PC-3 (cell line): ENCODE results near the gene FAM20B. TPM values are rescaled to one million over a fixed set of nuclear protein-coding genes. Genes with fewer than 3 reads are reported as not detected.
"Not testable (repeated sequence)": the region's sequence is repeated elsewhere in the genome, so short reads cannot be mapped to it uniquely, and the experiment has no call there.

Experiments
- ATAC-seq: fragments of 200-7000 bp; cut with Tn5 transposase; 2 replicates; pipeline ENCODE4 v1.9.1; 2020; ENCODE audit warnings: mild to moderate bottlenecking, moderate library complexity
- BruUV-seq: library from RNA; stranded (reverse); fragments of 400-500 nt; replicated peaks from 2 replicates; lab custom pipeline; 2021; lab: Mats Ljungman, UMichigan
- CTCF ChIA-PET: fragments of 300-600 bp; sonication (Branson Sonifier 250); formaldehyde crosslinking; loops from one replicate; lab custom pipeline; 2022; ENCODE audit warnings: antibody characterized with exemption; lab: Charles Lee
- POLR2A ChIA-PET: fragments of 300-600 bp; sonication (Branson Sonifier 250); formaldehyde crosslinking; loops from one replicate; lab custom pipeline; 2022; ENCODE audit warnings: antibody characterized with exemption; ENCODE audit not compliant: unreplicated experiment; lab: Charles Lee
- DNase-seq: peaks from one replicate; pipeline ENCODE4 v3.0.0-alpha.2; 2015
- H2AFZ ChIP-seq: fragments of 300-600 bp; sonication (generic); 2 replicates; pipeline ENCODE4 v1.6.0; 2016; ENCODE audit warnings: antibody characterized with exemption, low read length
- H3F3A ChIP-seq: fragments of 300-600 bp; sonication (generic); one replicate; pipeline ENCODE4 v1.6.0; 2017; ENCODE audit warnings: antibody characterized with exemption, low read length, control low read depth, mild to moderate bottlenecking; ENCODE audit not compliant: unreplicated experiment
- H3K27ac ChIP-seq: fragments of 300-600 bp; sonication (generic); 2 replicates; pipeline ENCODE4 v1.5.1; 2016; ENCODE audit warnings: mild to moderate bottlenecking, low read length
- H3K27me3 ChIP-seq: fragments of 300-600 bp; sonication (generic); 2 replicates; pipeline ENCODE4 v1.6.1; 2016; ENCODE audit warnings: low read length, mixed read lengths
- H3K36me3 ChIP-seq: fragments of 300-600 bp; sonication (generic); 2 replicates; pipeline ENCODE4 v1.6.1; 2016; ENCODE audit warnings: low read depth, mixed run types, low read length, mixed read lengths
- H3K4me1 ChIP-seq: fragments of 300-600 bp; sonication (generic); 2 replicates; pipeline ENCODE4 v1.5.1; 2016; ENCODE audit warnings: low read length; ENCODE audit not compliant: insufficient read depth
- H3K4me2 ChIP-seq: fragments of 300-600 bp; sonication (generic); 2 replicates; pipeline ENCODE4 v1.6.0; 2016; ENCODE audit warnings: low read length
- H3K4me3 ChIP-seq: fragments of 300-600 bp; sonication (generic); 2 replicates; pipeline ENCODE4 v1.5.1; 2016; ENCODE audit warnings: mild to moderate bottlenecking, low read length, mixed read lengths
- H3K79me2 ChIP-seq: fragments of 300-600 bp; sonication (generic); 2 replicates; pipeline ENCODE4 v1.6.1; 2017; ENCODE audit warnings: low read length, mixed read lengths
- H3K9ac ChIP-seq: fragments of 300-600 bp; sonication (generic); 2 replicates; pipeline ENCODE4 v1.6.0; 2016; ENCODE audit warnings: mild to moderate bottlenecking, low read length
- H3K9me2 ChIP-seq: fragments of 300-600 bp; sonication (generic); replicated peaks from 2 replicates; pipeline ENCODE4 v1.6.1; 2016; ENCODE audit warnings: mixed run types, low read length, mixed read lengths
- H3K9me3 ChIP-seq: fragments of 300-600 bp; sonication (generic); 2 replicates; pipeline ENCODE4 v1.6.1; 2016; ENCODE audit warnings: low read length, mixed read lengths
- H4K20me1 ChIP-seq: fragments of 300-600 bp; sonication (generic); 2 replicates; pipeline ENCODE4 v1.6.1; 2016; ENCODE audit warnings: low read length, mixed read lengths
- EZH2 ChIP-seq: fragments of 300-600 bp; sonication (generic); IDR thresholded peaks from one replicate; pipeline ENCODE4 v1.6.1; 2017; ENCODE audit warnings: antibody characterized with exemption, mild to moderate bottlenecking, low read length; ENCODE audit not compliant: unreplicated experiment
- EZH2phosphoT487 ChIP-seq: fragments of 300-600 bp; sonication (generic); IDR thresholded peaks from 2 replicates; pipeline ENCODE4 v1.6.1; 2018; ENCODE audit warnings: mild to moderate bottlenecking, antibody characterized with exemption, low read length, borderline replicate concordance
- intact Hi-C: fragments of 100-400 bp; cut with micrococcal nuclease; formaldehyde crosslinking; loops from 2 replicates; pipeline ENCODE4 v1.9.0; 2023
- total RNA-seq: library from RNA; depleted of rRNA; stranded (reverse); fragments of >200 nt; gene quantifications from 2 replicates; pipeline ENCODE4 v1.2.3, GENCODE V29; 2014
- TF ChIP-seq, protein P1 (sequence below): fragments of 300-600 bp; sonication (generic); conservative IDR thresholded peaks from 2 replicates; pipeline ENCODE4 v1.5.1; 2017; ENCODE audit warnings: antibody characterized with exemption, low read depth, mild to moderate bottlenecking, low read length

The FAM20B gene
- total RNA-seq, 1 experiment from 2014 or later: 21.1 TPM

GRCh38 chr1:178986204-178986603, 39.5 kb upstream of the FAM20B start:
- Histone ChIP-seq H3K9me3 (no peaks in the 10 kb centered on the region), H3K4me1 (no peaks in the 10 kb centered on the region), H3K27ac (no peak overlapping the region), H3K9me2 (no peaks in the 10 kb centered on the region), H3F3A (no peaks in the 10 kb centered on the region), H3K36me3 (no peaks in the 10 kb centered on the region), H3K4me2 (no peak overlapping the region), H3K27me3 (no peaks in the 10 kb centered on the region), H2AFZ (no peak overlapping the region), H3K79me2 (no peaks in the 10 kb centered on the region), H3K4me3 (no peak overlapping the region), H3K9ac (no peak overlapping the region), H4K20me1 (no peaks in the 10 kb centered on the region)
- intact Hi-C loops: no loop called here
- CTCF ChIA-PET: interaction anchor here (0.7 kb wide), 1 partner anchor 25 kb away, joined by 3 read pairs; no protein-coding TSS in a partner anchor
- POLR2A ChIA-PET: no interaction called here
- DNase-seq (no peak), ATAC-seq (no peak)
- no TSS peak for BruUV-seq
- TF ChIP-seq EZH2: no peak
- TF ChIP-seq, protein P1, sequence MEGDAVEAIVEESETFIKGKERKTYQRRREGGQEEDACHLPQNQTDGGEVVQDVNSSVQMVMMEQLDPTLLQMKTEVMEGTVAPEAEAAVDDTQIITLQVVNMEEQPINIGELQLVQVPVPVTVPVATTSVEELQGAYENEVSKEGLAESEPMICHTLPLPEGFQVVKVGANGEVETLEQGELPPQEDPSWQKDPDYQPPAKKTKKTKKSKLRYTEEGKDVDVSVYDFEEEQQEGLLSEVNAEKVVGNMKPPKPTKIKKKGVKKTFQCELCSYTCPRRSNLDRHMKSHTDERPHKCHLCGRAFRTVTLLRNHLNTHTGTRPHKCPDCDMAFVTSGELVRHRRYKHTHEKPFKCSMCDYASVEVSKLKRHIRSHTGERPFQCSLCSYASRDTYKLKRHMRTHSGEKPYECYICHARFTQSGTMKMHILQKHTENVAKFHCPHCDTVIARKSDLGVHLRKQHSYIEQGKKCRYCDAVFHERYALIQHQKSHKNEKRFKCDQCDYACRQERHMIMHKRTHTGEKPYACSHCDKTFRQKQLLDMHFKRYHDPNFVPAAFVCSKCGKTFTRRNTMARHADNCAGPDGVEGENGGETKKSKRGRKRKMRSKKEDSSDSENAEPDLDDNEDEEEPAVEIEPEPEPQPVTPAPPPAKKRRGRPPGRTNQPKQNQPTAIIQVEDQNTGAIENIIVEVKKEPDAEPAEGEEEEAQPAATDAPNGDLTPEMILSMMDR: no peak
- no peak for TF ChIP-seq EZH2phosphoT487

- CTCF ChIA-PET, H2AFZ ChIP-seq, H3K9me3 ChIP-seq, DNase-seq, H3K27ac ChIP-seq, H3K36me3 ChIP-seq, H3K4me1 ChIP-seq, H3K4me2 ChIP-seq, BruUV-seq, ATAC-seq, intact Hi-C loops, H4K20me1 ChIP-seq, H3K9me2 ChIP-seq, H3K79me2 ChIP-seq, H3K4me3 ChIP-seq, H3K9ac ChIP-seq, H3F3A ChIP-seq, H3K27me3 ChIP-seq, POLR2A ChIA-PET: not testable (repeated sequence)
These were observed 37.5 kb upstream of the FAM20B start for GRCh38 chr1:178988198-178988597.

DNA sequence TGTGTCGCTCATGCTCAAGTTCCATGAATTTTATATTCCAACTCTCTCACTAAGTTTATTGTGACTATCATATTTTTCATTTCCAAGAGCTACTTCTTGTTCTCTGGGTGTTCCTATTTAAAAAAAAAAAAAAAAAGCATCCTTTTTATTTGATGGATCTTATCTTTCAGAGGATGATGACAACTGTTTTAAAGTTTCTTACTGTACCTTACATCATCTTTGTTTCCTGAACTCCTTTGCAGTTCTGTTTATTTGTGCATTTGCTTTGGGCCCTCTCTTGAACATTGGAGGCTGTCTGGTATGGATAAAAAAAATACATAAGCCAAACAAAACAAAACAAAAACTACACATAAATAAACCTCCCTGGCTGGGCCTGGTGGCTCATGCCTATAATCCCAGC, 32.1 kb upstream of the FAM20B start:
- H3K79me2 ChIP-seq: no peaks in the 10 kb centered on the region
- ATAC-seq (no peak), DNase-seq (no peak)
- intact Hi-C loops: no loop called here
- H3K9me3 ChIP-seq: no peaks in the 10 kb centered on the region
- no peaks in the 10 kb centered on the region for H3F3A ChIP-seq
- TF ChIP-seq EZH2phosphoT487: no peak
- TF ChIP-seq EZH2: no peak
- TF ChIP-seq, protein P1: no peak
- H3K36me3 ChIP-seq: no peaks in the 10 kb centered on the region
- H3K4me2 ChIP-seq: no peak overlapping the region
- H3K27ac ChIP-seq: no peak overlapping the region
- no peak overlapping the region for H3K9ac ChIP-seq
- H3K9me2 ChIP-seq: no peaks in the 10 kb centered on the region
- H4K20me1 ChIP-seq: no peaks in the 10 kb centered on the region
- POLR2A ChIA-PET: no interaction called here
- H3K27me3 ChIP-seq: no peaks in the 10 kb centered on the region
- CTCF ChIA-PET: interaction anchor here (0.6 kb wide), 1 partner anchor 451 kb away, joined by 3 read pairs; no protein-coding TSS in a partner anchor
- no TSS peak for BruUV-seq
- no peak overlapping the region for H3K4me3 ChIP-seq
- no peaks in the 10 kb centered on the region for H3K4me1 ChIP-seq
- no peak overlapping the region for H2AFZ ChIP-seq
